ENCODE measurements around the gene GRM7. TPM values are rescaled to one million over a fixed set of nuclear protein-coding genes. Genes with fewer than 3 reads are reported as not detected.

Gene GRM7
- total RNA-seq, 1 experiment from 2014 or later: 0.28 TPM

- no peak overlapping the region for H3K18ac ChIP-seq (ENCODE audit: insufficient read length, low read depth, low read length)
- no peak overlapping the region for H2BK5ac ChIP-seq (ENCODE audit: insufficient read length, low read length)
- no peak overlapping the region for H4K91ac ChIP-seq (ENCODE audit: insufficient read length, low read depth, low read length)
- H3K79me1 ChIP-seq (ENCODE audit: insufficient read depth, low read depth, low read length, poor library complexity, severe bottlenecking): no peaks in the 10 kb centered on the region
- H4K8ac ChIP-seq (replicated peaks; ENCODE audit: insufficient read length, low read depth, low read length): no peak overlapping the region
- H3K4ac ChIP-seq (ENCODE audit: low read depth, low read length): no peak overlapping the region
- no peaks in the 10 kb centered on the region for H3K23me2 ChIP-seq (ENCODE audit: insufficient read length, low read depth, low read length, poor library complexity, severe bottlenecking)
- H4K20me1 ChIP-seq (ENCODE audit: control insufficient read depth, insufficient read depth, insufficient read length): no peaks in the 10 kb centered on the region
- no peak overlapping the region for H3T11ph ChIP-seq (ENCODE audit: low read length)
- H2AK5ac ChIP-seq (ENCODE audit: insufficient read length, low read length): no peak overlapping the region
- Mint-ChIP-seq H3K27me3 (ENCODE audit: low read depth) (no peaks in the 10 kb centered on the region), H3K4me1 (peaks cover under 1 to 5% of the 10 kb centered on the region in 2 experiments; a peak in 2 of 4 replicates), H3K27ac (no peak overlapping the region), H3K4me3 (no peak overlapping the region), H3K36me3 (ENCODE audit: insufficient read depth in 1 of 3, low read depth in 3 of 3) (no peaks in the 10 kb centered on the region), H3K9me3 (no peaks in the 10 kb centered on the region)
- no peak overlapping the region for H3K14ac ChIP-seq (ENCODE audit: insufficient read depth, low read length)
- no peak overlapping the region for H4K5ac ChIP-seq (ENCODE audit: insufficient read length, low read depth, low read length)
- H3K4me2 ChIP-seq (ENCODE audit: insufficient read depth, insufficient read length, low read length): no peak overlapping the region
- no peak for DNase-seq
- H2BK12ac ChIP-seq (ENCODE audit: insufficient read length, low read depth, low read length): no peak overlapping the region
- H2BK120ac ChIP-seq (ENCODE audit: low read depth, low read length, poor library complexity, severe bottlenecking): no peak overlapping the region
- H3K4me1 ChIP-seq (ENCODE audit: insufficient read depth, low read length): no peaks in the 10 kb centered on the region
- no peak overlapping the region for H3K56ac ChIP-seq (ENCODE audit: insufficient read length, low read depth, low read length)
- no CpG with 5 or more reads among the region's 1 CpG for WGBS (ENCODE audit: extremely low coverage, insufficient read length, low lambda C conversion rate)
- H2BK15ac ChIP-seq (ENCODE audit: low read depth, low read length): no peak overlapping the region
- TF ChIP-seq CTCF (conservative IDR thresholded peaks at IDR 0.05): no peak
- H3K27ac ChIP-seq (ENCODE audit: insufficient read length, low read depth, low read length): no peak overlapping the region
- no peak overlapping the region for H3K23ac ChIP-seq (ENCODE audit: insufficient read length, low read depth, low read length)
- no peak overlapping the region for H2AFZ ChIP-seq (ENCODE audit: low read length)
- H3K9me3 ChIP-seq (ENCODE audit: control insufficient read depth, low read depth, low read length): no peaks in the 10 kb centered on the region
- H3K27me3 ChIP-seq (ENCODE audit: insufficient read depth, low read length): no peaks in the 10 kb centered on the region
- no peaks in the 10 kb centered on the region for H3K79me2 ChIP-seq (ENCODE audit: insufficient read depth, low read length)
- H2BK20ac ChIP-seq (ENCODE audit: low read depth, low read length, poor library complexity, severe bottlenecking): no peak overlapping the region
- H3K9ac ChIP-seq (ENCODE audit: extremely low read depth, insufficient read length, low read length): no peak overlapping the region
Measured at GRCh38 chr3:7737263-7737662, 876.3 kb downstream of the GRM7 start.
